ENCODE measurements around the gene ACKR2.
"Not testable (repeated sequence)": the region's sequence is repeated elsewhere in the genome, so short reads cannot be mapped to it uniquely, and the experiment has no call there.

The ACKR2 gene

DNA sequence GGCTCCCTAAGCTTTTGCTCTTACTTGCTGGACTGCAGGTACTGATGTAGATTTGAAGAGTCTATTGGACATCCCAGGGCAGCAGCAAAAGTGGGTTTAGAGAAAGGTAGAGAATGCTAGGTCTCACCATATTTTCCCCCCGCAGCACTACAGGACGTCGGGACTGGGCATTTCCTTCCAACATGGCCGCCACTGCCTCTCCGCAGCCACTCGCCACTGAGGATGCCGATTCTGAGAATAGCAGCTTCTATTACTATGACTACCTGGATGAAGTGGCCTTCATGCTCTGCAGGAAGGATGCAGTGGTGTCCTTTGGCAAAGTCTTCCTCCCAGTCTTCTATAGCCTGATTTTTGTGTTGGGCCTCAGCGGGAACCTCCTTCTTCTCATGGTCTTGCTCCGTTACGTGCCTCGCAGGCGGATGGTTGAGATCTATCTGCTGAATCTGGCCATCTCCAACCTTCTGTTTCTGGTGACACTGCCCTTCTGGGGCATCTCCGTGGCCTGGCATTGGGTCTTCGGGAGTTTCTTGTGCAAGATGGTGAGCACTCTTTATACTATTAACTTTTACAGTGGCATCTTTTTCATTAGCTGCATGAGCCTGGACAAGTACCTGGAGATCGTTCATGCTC, 55.2 kb downstream of the ACKR2 start:
- no peak for DNase-seq

DNA sequence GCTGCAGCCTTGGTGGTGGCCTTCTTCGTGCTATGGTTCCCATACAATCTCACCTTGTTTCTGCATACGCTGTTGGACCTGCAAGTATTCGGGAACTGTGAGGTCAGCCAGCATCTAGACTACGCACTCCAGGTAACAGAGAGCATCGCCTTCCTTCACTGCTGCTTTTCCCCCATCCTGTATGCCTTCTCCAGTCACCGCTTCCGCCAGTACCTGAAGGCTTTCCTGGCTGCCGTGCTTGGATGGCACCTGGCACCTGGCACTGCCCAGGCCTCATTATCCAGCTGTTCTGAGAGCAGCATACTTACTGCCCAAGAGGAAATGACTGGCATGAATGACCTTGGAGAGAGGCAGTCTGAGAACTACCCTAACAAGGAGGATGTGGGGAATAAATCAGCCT, 56.0 kb downstream of the ACKR2 start:
- no peak for DNase-seq

DNA sequence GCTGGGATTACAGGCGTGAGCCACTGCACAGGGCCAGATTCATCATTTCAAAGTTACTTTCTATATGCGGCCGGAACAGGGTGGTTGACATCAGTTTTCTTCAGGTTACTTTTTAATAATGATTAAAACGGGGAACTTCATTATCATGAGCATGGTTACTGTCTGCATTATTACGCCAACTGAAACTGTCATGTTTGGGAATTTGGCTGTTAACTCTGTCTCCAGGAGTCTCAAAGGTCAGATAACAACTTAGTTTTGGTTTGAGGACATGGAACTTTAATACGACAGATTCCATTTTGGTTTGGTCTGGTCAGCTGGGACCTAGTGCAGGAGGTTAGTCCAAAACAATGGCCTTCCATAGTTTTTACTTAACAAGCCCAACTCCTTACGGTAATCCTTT, 57.9 kb downstream of the ACKR2 start:
- no peak for DNase-seq

DNA sequence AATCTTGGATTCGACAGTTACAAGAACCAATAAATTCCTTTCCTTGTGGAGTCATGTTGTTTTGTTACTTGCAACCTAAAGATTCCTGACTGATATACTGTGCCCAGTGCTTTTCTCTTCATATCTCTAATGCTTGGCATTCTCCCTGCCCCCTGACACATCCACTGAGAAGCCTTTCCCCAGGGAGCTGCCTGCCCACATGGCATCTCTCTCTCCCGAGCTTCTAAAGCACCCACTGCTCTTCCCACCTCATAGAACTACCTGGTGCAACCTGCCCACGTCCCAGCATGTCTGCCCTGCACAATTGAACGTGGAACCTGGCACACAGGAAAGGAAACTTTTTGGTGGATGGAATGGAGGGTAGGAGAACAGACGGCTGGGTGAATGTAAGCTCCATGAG, 59.6 kb downstream of the ACKR2 start:
- no peak for DNase-seq

DNA sequence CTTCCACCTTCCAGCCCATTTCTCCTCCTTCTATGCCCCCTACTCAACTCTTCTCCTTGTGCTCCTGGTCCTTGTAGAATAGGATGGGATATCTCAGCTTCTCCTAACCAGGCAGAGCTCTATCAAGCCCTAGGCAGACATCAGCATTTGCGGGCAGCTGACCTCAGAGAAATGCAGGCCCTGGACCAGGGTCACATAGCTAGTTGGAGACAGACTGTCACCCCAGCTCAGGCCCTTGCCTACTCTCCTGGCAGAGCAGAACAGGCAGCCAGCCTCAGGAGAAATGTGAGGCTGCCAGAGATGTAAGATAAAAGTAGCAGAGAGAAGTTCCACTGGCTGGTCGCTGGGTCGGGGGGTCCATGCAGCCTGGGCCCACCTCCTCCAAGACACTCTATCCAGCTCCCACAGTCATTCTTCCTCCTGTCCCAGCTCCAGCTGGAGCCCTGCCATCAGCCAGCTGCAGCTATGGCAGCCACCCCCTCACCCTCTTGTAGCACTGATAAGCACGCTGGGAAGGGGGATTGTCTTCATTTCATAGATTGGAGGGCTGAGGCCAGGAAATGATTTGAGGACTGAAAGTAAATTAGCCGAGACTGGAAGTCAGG, 62.4 kb downstream of the ACKR2 start:
- no peak for DNase-seq

DNA sequence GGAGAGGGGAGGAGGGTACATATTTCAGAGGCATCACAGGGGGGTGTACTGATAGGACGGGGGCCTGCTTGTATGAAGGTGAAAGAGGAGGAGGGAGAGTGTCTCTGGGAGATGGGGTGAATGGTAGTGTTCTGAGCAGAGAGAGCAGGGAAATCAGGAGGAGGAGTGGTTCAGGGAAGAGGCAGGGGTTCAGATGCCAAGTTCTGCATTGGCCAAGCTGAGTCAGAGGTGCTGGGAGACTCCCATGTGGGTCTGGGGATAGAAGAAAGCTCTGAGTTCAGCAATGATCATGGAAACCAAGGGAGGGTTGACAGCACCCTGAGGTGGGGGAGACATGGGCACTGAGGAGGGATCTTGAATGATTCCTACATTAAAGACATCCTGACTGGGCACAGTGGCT, 63.5 kb downstream of the ACKR2 start:
- DNase-seq = no peak

DNA sequence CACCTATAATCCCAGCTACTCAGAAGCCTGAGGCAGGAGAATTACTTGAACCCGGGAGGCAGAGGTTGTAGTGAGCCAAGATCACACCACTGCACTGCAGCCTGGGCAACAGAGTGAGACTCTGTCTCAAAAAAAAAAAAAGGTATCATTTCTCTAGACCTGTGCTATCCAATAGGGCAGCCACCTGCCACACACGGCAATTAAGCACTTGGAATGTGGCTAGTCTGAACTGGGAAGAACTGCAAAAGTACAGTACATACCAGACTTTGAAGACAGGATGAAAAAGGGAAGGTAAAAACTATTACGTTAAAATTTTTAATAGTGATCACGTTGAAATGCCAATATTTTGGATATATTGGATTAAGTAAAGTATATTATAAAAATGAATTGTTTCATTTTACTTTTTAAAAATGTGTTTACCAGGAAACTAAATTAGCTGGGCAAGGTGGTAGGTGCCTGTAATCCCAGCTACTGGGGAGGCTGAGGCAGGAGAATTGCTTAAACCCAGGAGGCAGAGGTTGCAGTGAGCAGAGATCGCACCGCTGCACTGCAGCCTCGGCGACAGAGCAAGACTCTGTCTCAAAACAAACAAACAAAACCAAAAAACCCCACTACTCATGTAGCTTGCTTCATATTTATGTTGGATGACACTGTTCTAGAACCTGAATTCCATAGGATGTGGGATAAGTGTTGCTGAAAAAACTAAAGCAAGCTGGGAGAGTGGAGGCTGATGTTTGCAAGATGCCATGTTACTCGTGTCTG, 64.2 kb downstream of the ACKR2 start:
- no peak for DNase-seq

DNA sequence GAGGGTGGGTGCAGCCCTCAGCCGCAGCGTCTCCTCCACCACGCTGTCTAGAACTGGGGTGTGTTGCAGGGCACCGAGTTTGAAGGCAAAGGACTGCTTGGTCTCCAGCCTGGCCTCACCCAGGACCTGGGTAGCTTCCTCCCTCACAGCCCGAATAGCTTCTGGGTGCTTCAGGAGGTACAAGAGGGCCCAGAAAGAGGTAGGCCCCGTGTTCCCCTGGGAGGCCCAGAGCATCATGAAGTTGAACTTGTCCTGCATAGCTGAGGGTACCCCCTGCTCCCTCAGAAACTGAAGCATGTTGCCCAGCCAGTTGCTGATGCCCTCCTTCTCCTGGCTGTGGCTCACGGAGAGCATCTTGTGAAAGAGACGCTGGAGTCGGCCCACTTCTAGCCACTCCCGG, 65.5 kb downstream of the ACKR2 start:
- no peak for DNase-seq

DNA sequence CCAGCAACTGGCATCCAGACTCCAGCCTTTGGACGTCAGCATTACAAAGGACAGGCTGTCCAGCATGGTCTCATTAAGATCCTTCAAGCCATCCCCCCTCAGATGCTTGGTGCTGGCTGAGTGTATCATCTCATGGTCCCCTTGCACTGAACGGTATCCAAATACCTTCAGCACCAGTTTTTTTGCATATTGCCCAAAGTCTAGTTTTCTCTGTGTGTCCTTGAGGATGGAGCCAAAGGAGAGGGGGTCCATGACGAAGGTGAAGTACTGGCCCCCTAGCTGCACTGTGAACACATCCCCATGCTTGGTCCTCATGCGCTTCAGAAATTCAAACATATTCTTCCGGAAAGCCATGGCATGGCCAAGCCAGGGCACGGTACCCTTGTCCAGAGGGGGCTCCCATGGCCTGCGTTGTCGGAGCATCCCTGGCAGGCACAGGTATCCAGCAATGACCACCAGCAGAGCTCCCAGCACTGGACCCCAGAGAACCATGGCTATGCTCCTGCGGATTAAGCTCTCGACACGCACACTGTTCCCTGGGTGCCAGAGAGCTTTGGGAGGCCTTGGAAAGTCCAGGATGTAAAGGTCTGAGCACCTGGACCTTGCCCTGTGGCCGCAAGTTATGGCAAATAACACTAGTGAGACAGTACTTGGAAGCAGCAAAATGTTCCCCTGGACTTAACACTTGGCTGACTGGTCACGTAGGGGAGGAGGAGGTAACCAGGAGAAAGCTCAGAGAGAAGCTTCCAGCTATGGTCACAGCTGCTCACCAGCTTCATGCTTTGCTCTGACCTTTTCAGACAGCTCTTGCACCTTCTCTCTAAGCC, 66.3 kb downstream of the ACKR2 start, which contains the start of gene CYP8B1:
Gene CYP8B1, minus strand, starts transcription at position 555 of the 827 bp plus-strand sequence. Its CDS starts 63 bp downstream, at position 492.
- no peak for DNase-seq

DNA sequence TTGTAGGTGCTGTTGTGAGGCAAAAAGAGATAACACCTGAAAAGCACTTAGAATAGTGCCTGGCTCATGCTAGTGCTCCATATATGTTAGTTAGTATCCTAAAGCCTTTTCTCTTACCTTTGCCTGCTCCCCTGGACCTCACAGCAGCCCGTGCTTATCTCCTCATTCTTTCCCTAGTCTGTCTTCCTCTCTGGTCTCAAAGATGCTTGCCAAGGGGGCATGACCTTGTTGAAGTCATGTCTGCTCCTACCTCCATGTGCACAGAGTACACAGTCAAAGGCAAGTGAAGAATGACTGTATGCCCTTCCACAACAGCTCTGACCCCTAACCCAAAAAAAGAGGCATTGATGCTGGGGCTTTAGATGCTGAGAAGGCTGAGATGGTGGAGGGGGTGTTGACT, 67.2 kb downstream of the ACKR2 start:
- no peak for DNase-seq

DNA sequence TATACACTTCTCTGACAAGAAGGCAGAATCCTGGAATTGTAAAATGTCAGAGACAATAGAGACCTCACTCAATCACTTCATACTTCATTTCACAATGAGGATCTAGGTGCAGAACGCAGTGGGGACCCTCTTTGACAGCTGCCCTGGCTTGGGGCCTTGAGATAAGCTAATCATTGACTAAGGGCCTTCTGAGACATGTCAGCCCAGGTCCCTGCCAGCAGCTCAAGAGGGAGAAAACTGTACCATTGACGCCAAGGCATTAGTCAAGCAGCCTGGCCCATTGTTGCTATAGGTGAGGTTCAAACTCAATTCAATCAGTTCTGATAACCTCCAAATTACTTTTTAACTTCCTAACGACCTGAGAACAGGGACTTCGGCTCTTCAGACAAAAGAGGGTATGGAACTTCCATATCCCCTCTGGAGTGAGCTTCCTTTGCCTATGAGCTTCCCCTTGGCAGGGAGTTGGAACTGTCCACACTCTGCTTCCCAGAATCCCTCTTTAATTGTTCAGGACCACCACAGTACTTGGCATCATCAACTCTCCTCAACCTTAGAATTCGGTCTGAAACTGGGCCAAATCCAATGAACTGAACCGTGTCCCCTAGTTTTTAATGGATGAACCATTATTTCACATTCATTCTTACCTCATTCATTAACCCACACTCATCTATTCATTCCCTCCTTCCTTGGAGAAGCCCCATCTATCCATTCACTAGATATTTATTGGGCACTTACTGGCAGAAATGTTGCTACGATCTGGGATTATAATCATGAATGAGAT, 67.9 kb downstream of the ACKR2 start:
- no peak for DNase-seq

DNA sequence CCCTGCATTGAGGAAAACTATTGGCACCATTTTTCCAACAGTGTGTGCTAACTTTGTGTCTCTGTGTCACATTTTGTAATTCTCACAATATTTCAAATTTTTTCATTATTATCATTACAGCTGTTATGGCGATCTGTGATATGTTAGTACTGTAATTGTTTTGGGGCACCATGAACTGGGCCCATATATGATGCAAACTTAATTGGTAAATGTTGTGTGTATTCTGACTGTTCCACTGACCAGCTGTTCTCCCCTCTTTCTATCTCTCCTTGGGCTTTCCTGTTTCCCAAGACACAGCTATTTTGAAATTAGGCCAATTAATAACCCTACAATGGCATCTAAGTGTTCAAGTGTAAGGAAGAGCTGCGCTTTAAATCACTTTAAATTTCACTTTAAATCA, 68.6 kb downstream of the ACKR2 start:
- no peak for DNase-seq

DNA sequence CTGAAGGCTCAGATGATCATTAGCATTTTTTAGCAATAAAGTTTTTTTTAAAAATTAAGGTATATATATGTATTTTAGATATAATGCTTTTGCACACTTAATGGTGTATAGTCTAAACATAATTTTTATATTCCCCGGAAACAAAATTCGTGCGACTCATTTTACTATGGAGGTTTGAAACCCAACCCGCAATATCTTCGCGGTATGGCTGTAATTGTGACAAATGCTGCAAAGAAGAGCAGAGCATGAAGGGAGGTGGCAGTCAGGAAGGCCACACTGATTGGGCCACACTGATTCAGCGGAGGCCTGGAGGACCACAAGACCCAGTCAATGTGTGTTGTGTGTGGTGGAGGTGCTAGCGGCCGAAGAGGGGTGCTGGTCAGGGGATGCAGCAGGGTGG, 70.9 kb downstream of the ACKR2 start:
- no peak for DNase-seq

DNA sequence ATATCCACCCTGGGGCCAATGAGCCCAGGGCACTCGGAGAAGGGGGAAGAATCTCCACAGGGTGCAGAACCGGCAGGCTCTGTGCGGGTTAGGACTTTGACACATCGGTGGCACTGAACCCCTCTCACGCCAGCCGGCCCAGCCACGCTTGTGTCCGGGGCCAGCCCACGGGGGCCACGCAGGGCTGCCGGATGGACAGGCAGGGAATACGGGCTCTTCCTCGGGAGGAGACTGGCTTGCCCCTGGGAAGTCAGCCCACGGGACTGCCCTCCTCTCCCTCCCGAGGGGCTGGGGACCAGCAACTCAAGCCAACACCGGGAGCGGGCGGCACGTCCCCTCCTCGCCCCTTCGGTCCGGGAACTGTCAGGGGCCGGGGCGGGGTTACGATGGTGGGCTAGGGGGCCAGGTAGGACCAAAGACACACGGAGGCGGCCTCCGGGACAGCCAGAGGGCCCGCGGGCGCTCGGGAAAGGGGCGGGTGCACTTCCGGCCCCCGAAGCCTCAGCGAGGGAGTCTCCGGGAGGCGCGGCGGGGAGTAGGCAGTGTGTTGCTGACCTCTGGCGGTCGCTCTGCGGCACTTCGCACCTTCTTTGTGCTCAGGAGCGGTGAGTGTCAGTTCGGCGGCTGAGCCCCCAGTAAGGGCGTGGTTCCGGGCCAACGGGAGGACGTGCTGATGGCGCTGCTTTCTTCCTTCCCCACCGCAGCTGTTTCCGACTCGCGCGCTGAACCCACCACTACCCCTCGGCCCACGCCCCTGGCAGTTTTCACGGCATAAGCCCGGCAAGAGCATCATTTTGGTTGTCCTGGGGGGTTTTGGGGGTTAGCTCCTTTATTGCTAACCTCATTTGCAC, 71.6 kb downstream of the ACKR2 start:
- DNase-seq = peak; percentile 84

DNA sequence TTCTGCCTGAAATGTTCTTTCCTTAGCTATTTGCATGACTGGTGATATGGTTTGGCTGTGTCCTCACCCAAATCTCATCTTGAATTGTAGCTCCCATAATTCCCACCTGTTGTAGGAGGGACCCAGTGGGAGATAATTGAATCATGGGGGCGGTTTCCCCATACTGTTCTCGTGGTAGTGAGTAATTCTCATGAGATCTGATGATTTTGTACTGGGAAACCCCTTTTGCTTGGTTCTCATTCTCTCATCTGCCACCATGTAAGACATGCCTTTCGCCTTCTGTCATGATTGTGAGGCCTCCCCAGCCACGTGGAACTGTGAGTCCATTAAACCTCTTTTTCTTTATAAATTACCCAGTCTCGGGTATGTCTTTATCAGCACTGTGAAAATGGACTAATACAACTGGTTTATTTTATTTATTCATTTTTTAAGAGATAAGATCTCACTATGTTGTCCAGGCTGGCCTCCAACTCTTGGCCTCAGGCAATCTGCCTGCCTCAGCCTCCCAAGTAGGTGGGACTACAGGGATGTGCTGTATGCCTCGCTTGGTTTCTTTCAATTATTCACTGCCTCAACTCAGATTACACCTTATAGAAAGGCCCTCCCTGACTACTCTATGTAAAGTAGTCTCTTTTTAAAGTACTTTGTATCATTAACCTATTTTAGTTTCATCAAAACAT, 74.1 kb downstream of the ACKR2 start:
- not testable (repeated sequence) for DNase-seq

DNA sequence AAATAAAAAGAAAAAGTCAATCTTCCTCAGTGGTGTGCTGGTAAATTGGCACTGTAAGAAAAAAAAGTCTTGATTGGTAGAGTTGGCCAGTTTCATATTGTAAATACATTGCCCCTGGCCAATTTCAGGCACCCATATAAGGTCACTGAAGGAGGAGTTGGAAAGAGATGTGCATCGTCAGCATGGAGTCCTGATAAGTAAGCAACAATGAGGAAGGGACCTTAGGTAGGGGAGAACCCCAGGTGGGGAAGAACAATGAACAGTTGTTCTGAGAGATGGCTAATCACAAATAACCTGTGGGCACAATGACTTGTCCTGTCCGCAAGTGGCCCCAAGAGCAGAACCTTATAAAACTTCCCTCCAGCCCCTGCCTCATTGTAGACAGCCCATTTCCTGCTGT, 75.1 kb downstream of the ACKR2 start:
- no peak for DNase-seq

DNA sequence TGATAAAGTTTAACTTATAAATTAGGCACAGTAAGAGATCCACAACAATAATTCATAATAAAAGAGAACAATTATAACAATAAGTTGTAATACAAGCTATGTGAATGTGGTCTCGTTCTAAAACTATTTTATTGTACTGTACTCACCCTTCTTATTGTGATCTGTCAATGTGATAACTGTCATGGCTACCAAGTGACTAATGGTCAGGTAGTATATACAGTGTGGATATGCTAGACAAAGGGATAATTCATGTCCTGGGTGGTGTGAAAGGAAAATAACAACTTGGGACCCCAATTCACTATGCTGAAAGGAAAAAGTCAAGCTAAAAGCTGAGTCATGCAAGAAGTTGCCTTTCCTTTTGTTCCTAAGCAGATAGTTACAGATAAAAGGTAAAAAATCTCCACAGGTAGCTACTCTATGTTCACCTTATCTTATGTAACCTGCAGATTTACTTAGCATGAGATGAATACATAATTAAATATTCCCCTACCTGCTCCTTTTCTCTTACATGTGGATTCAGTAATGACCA, 77.1 kb downstream of the ACKR2 start:
- DNase-seq = no peak

DNA sequence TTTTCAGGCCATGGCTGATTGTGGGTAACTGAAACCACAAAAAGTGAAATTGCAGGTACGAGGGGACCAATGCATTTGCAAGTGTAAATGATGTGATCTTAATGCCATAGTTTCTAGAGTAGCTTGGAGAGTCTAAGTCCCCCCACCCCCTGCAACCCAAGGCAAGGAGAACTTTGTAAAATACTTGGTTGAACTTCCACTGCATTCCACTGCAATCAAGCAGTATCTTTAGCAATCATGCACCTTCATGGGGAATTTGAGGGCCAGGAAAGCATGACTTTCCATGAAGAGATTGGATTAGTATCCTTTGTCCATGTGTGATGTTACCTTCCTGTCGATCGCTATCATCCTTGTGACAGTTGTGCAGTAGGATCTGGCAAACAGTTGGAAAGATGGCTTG, 77.8 kb downstream of the ACKR2 start:
- DNase-seq = no peak

DNA sequence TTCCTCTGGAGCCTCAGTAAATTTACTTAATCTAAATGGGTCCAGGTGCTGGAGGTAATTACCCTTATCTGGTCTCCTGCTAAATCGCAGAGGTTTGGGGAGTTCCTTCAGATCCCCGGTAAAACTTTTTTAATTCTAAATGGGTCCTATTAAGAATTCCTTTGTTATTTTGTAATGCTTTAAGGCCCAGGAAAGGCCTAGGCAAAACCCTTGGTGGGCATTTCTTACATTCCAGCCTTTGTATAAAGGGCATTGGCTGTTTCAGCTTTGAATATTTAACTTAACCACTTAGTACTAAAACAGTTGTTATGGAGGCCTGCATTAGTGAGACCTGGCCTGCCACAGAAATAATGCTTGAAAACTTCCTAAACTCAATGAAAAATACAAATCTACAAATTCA, 81.8 kb downstream of the ACKR2 start:
- no peak for DNase-seq

DNA sequence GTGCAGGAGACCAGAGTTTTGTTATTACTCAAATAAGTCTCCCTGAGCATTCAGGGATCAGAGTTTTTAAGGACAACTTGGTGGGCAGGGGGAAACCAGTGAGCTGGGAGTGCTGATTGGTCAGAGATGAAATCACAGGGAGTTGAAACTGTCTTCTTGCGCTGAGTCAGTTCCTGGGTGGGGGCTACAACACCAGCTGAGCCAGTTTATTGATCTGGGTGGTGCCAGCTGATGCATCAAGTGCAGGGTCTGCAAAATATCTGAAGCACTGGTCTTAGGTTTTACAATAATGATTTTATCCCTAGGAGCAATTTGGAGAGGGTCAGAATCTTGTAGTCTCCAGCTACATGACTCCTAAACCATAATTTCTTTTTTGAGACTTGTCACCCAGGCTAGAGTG, 82.9 kb downstream of the ACKR2 start:
- DNase-seq = no peak

DNA sequence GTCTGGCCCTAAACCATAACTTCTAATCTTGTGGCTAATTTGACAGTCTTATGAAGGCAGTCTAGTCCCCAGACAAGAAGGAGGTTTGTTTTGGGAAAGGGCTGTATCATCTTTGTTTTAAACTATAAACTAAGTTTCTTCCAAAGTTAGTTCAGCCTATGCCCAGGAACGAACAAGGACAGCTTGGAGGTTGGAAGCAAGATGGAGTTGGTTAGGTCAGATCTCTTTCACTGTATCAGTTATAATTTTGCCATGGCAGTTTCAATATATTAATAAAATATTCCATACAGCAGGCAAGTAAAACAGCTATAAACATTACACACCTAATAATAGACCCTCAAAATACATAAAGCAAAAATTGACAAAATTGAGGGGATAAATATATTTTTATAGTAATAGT, 83.6 kb downstream of the ACKR2 start:
- DNase-seq = no peak
